ENCODE results near the gene KIF26A. TPM values are rescaled to one million over a fixed set of nuclear protein-coding genes. Genes with fewer than 3 reads are reported as not detected.

KIF26A gene
- total RNA-seq, 1 experiment from 2014 or later: 3.1 TPM

- ChIA-PET POLR2A (ENCODE audit: unreplicated experiment) (no interaction called here), CTCF (no interaction called here)
- Histone ChIP-seq H3K27ac (ENCODE audit: low read length) (no peak overlapping the region), H3K9me2 (replicated peaks; ENCODE audit: low read length) (no peaks in the 10 kb centered on the region), H4K20me1 (ENCODE audit: low read length) (no peaks in the 10 kb centered on the region), H3K9ac (ENCODE audit: low read length) (no peak overlapping the region), H3K27me3 (ENCODE audit: low read length) (no peaks in the 10 kb centered on the region), H3K4me1 (ENCODE audit: insufficient read depth, low read length) (peaks cover 10% of the 10 kb centered on the region), H3F3A (ENCODE audit: low read length, unreplicated experiment) (no peaks in the 10 kb centered on the region), H3K79me2 (ENCODE audit: low read length) (no peaks in the 10 kb centered on the region), H3K4me3 (ENCODE audit: low read length) (no peak overlapping the region), H3K4me2 (ENCODE audit: low read length) (no peak overlapping the region), H2AFZ (ENCODE audit: low read length) (no peak overlapping the region), H3K36me3 (ENCODE audit: low read depth, low read length) (no peaks in the 10 kb centered on the region), H3K9me3 (ENCODE audit: low read length) (no peaks in the 10 kb centered on the region)
- BruUV-seq (replicated peaks): no TSS peak
- no peak for TF ChIP-seq EZH2 (IDR thresholded peaks at IDR 0.05; ENCODE audit: low read length, unreplicated experiment)
- TF ChIP-seq EZH2phosphoT487 (IDR thresholded peaks at IDR 0.05; ENCODE audit: borderline replicate concordance, low read length): no peak
- TF ChIP-seq, protein P1, sequence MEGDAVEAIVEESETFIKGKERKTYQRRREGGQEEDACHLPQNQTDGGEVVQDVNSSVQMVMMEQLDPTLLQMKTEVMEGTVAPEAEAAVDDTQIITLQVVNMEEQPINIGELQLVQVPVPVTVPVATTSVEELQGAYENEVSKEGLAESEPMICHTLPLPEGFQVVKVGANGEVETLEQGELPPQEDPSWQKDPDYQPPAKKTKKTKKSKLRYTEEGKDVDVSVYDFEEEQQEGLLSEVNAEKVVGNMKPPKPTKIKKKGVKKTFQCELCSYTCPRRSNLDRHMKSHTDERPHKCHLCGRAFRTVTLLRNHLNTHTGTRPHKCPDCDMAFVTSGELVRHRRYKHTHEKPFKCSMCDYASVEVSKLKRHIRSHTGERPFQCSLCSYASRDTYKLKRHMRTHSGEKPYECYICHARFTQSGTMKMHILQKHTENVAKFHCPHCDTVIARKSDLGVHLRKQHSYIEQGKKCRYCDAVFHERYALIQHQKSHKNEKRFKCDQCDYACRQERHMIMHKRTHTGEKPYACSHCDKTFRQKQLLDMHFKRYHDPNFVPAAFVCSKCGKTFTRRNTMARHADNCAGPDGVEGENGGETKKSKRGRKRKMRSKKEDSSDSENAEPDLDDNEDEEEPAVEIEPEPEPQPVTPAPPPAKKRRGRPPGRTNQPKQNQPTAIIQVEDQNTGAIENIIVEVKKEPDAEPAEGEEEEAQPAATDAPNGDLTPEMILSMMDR (conservative IDR thresholded peaks at IDR 0.05; ENCODE audit: low read depth, low read length): no peak
- no peak for ATAC-seq
- no peak for DNase-seq
- intact Hi-C loops (cut with micrococcal nuclease): no loop called here
Observed at GRCh38 chr14:104098272-104099095, 39.9 kb upstream of the KIF26A start.

- Histone ChIP-seq H2AFZ (ENCODE audit: low read length) (no peak overlapping the region), H3K27me3 (ENCODE audit: low read length) (no peaks in the 10 kb centered on the region), H3K9me3 (ENCODE audit: low read length) (no peaks in the 10 kb centered on the region), H3K36me3 (ENCODE audit: low read depth, low read length) (no peaks in the 10 kb centered on the region), H4K20me1 (ENCODE audit: low read length) (no peaks in the 10 kb centered on the region), H3K4me2 (ENCODE audit: low read length) (no peak overlapping the region), H3K9me2 (replicated peaks; ENCODE audit: low read length) (no peaks in the 10 kb centered on the region), H3K27ac (ENCODE audit: low read length) (no peak overlapping the region), H3K9ac (ENCODE audit: low read length) (no peak overlapping the region), H3K79me2 (ENCODE audit: low read length) (no peaks in the 10 kb centered on the region), H3K4me1 (ENCODE audit: insufficient read depth, low read length) (peaks cover 10% of the 10 kb centered on the region), H3F3A (ENCODE audit: low read length, unreplicated experiment) (no peaks in the 10 kb centered on the region), H3K4me3 (ENCODE audit: low read length) (no peak overlapping the region)
- no peak for DNase-seq
- ChIA-PET POLR2A (ENCODE audit: unreplicated experiment) (no interaction called here), CTCF (no interaction called here)
- no peak for TF ChIP-seq EZH2phosphoT487 (IDR thresholded peaks at IDR 0.05; ENCODE audit: borderline replicate concordance, low read length)
- TF ChIP-seq, protein P1 (conservative IDR thresholded peaks at IDR 0.05; ENCODE audit: low read depth, low read length): no peak
- TF ChIP-seq EZH2 (IDR thresholded peaks at IDR 0.05; ENCODE audit: low read length, unreplicated experiment): no peak
- no peak for ATAC-seq
- no TSS peak for BruUV-seq (replicated peaks)
- intact Hi-C loops (cut with micrococcal nuclease): no loop called here
Observed at GRCh38 chr14:104099096-104100041, 39.0 kb upstream of the KIF26A start.
